HG03565 (cell line): ENCODE measurements around the gene MUC12.
"Not testable (repeated sequence)": the region's sequence is repeated elsewhere in the genome, so short reads cannot be mapped to it uniquely, and the experiment has no call there.

Experiments
- ATAC-seq: cut with Tn5 transposase; IDR thresholded peaks from one replicate; pipeline ENCODE4 v1.9.1; 2021; ENCODE audit warnings: mild to moderate bottlenecking, moderate library complexity; ENCODE audit not compliant: unreplicated experiment

The MUC12 gene

GRCh38 chr7:100985033-100985797 is 15.8 kb downstream of the MUC12 start:
- ATAC-seq: not testable (repeated sequence)

GRCh38 chr7:100991631-100992030 is 22.3 kb downstream of the MUC12 start:
- no peak for ATAC-seq

DNA sequence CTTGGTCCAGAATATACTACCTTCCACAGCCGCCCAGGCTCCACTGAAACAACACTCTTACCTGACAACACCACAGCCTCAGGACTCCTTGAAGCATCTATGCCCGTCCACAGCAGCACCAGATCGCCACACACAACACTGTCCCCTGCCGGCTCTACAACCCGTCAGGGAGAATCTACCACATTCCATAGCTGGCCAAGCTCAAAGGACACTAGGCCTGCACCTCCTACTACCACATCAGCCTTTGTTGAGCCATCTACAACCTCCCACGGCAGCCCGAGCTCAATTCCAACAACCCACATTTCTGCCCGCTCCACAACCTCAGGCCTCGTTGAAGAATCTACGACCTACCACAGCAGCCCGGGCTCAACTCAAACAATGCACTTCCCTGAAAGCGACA is 22.9 kb downstream of the MUC12 start:
- ATAC-seq: not testable (repeated sequence)

- ATAC-seq: not testable (repeated sequence)
These were observed 25.3 kb downstream of the MUC12 start for GRCh38 chr7:100994671-100995070.

- ATAC-seq: not testable (repeated sequence)
These were observed 29.2 kb downstream of the MUC12 start for GRCh38 chr7:100998530-100998929.

DNA sequence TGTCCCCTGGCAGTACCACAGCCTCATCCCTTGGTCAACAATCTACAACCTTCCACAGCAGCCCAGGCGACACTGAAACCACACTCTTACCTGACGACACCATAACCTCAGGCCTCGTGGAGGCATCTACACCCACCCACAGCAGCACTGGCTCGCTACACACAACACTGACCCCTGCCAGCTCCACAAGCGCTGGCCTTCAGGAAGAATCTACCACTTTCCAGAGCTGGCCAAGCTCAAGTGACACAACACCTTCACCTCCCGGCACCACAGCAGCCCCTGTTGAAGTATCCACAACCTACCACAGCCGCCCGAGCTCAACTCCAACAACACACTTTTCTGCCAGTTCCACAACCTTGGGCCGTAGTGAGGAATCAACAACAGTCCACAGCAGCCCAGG is 30.0 kb downstream of the MUC12 start:
- not testable (repeated sequence) for ATAC-seq

DNA sequence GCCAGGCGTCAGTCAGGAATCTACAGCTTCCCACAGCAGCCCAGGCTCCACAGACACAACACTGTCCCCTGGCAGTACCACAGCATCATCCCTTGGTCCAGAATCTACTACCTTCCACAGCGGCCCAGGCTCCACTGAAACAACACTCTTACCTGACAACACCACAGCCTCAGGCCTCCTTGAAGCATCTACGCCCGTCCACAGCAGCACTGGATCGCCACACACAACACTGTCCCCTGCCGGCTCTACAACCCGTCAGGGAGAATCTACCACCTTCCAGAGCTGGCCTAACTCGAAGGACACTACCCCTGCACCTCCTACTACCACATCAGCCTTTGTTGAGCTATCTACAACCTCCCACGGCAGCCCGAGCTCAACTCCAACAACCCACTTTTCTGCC is 30.7 kb downstream of the MUC12 start:
- not testable (repeated sequence) for ATAC-seq

GRCh38 chr7:101002333-101002732 is 33.0 kb downstream of the MUC12 start:
- not testable (repeated sequence) for ATAC-seq

GRCh38 chr7:101007361-101007760 is 38.0 kb downstream of the MUC12 start:
- ATAC-seq: not testable (repeated sequence)

DNA sequence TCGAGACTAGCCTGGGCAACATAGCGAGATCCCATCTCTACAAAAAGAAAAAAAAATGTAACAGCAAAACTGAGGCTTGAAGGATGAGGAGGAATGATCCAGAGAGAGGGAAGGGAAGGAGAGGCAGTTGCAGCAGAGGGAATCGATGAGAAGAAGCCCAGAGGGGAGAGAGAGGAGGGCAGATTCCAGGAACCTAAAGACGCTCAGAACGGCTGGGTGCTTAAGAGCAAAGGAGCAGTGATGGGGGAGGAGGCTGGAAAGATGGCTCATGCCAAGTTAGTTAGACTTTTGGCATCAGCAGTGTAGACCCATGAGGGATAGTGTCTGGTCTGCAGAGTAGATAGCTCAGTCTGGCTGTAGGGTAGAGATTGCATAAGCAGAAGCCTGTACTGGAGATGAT is 40.3 kb downstream of the MUC12 start:
- ATAC-seq: no peak

- ATAC-seq: no peak
These were observed 43.6 kb downstream of the MUC12 start for GRCh38 chr7:101012931-101013330.

- ATAC-seq: no peak
These were observed 46.3 kb downstream of the MUC12 start for GRCh38 chr7:101015626-101016025.

GRCh38 chr7:101017064-101017777 is 47.9 kb downstream of the MUC12 start:
- peak; percentile 64 for ATAC-seq

GRCh38 chr7:101018271-101019167 is 49.2 kb downstream of the MUC12 start:
- no peak for ATAC-seq

DNA sequence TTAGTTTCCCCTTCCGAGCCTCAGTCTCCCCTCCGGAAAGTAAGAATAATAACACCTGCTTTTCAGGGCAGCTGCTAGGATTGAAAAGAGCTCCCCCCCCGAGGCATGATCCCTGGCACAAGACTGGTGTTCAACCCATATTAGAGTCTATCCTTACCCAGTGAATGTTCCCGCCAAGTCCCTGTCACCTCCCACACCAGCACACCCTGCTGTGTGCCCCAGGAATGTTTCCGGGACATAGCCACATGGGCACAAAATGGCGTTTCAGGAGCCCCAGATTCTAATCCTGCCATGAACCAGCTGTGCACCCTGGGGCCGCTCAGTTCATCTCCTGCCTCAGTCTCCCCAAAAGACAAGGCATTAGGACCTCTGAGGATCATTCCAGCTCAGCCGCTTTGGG is 51.1 kb downstream of the MUC12 start:
- ATAC-seq: no peak

- no peak for ATAC-seq
These were observed 52.3 kb downstream of the MUC12 start for GRCh38 chr7:101021703-101022102.

- ATAC-seq: no peak
These were observed 54.5 kb downstream of the MUC12 start for GRCh38 chr7:101023839-101024238.

DNA sequence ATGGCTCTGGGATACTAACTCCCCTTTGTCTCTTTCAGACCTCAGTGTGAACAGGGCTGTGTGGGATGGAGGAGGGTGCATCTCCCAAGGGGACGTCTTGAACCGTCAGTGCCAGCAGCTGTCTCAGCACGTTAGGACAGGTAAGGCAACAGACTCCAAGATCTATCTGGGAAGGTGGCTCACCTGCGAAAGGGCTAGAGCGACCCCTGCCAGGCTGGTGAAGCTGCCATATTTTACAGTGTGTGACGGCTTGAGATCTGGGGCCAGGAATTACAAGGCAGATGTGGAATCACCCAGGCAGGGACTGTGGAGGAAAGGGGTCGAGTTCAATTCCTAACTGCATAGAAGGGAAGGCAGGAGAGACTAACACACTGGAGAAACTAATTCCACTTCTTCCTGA is 61.7 kb downstream of the MUC12 start:
- ATAC-seq: no peak

DNA sequence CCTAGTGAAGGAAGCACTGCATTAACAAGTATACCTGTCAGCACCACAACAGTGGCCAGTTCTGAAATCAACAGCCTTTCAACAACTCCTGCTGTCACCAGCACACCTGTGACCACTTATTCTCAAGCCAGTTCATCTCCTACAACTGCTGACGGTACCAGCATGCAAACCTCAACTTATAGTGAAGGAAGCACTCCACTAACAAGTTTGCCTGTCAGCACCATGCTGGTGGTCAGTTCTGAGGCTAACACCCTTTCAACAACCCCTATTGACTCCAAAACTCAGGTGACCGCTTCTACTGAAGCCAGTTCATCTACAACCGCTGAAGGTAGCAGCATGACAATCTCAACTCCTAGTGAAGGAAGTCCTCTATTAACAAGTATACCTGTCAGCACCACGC is 66.6 kb downstream of the MUC12 start:
- ATAC-seq: no peak

- ATAC-seq: not testable (repeated sequence)
These were observed 71.9 kb downstream of the MUC12 start for GRCh38 chr7:101041283-101041682.

- ATAC-seq: no peak
These were observed 89.0 kb downstream of the MUC12 start for GRCh38 chr7:101058355-101058754.
